Right lobe of liver (tissue), 6 donors: ENCODE measurements around the gene EIF6. TPM values are rescaled to one million over a fixed set of nuclear protein-coding genes. Genes with fewer than 3 reads are reported as not detected.

Source experiments
- ATAC-seq, 4 donors: fragments of 200-7000 bp; cut with Tn5 transposase; one replicate each; pipeline ENCODE4 v1.9.1; 2020; ENCODE audit warnings: mild to moderate bottlenecking in 4 of 4, moderate library complexity in 4 of 4
- DNase-seq, 3 donors: peaks; one replicate each; pipeline ENCODE4 v3.0.0-alpha.2; 2020
- H3K27ac ChIP-seq, 3 donors: fragments of 200-600 bp; one replicate each; pipeline ENCODE4 v1.8.0; 2022
- H3K27me3 ChIP-seq, 2 donors: fragments of 200-600 bp; one replicate each; pipeline ENCODE4 v1.8.0; 2022
- H3K36me3 ChIP-seq, 4 donors: fragments of 200-600 bp; sonication (generic) in 1 of 4; one replicate each; pipeline versions ENCODE4 v1.5.1 to v1.8.0; 2017 to 2022; ENCODE audit warnings: control low read depth in 1 of 4
- H3K4me1 ChIP-seq, 4 donors: fragments of 200-600 bp; sonication (generic) in 1 of 4; one replicate each; pipeline versions ENCODE4 v1.5.1 to v1.8.0; 2017 to 2022; ENCODE audit warnings: control low read depth in 1 of 4
- H3K4me3 ChIP-seq, 3 donors: fragments of 200-600 bp; one replicate each; pipeline ENCODE4 v1.8.0; 2022
- H3K9me3 ChIP-seq, 4 donors: fragments of 200-600 bp; sonication (generic) in 1 of 4; one replicate each; pipeline versions ENCODE4 v1.5.1 to v1.8.0; 2017 to 2022; ENCODE audit warnings: control low read depth in 1 of 4
- POLR2A ChIP-seq: fragments of 450-650 bp; IDR thresholded peaks from one replicate; pipeline ENCODE4 v1.6.1; 2017; ENCODE audit warnings: antibody characterized with exemption, mild to moderate bottlenecking
- WGBS: methylation state at CpG from one replicate; pipeline ENCODE4 v1.1.6; 2018; ENCODE audit warnings: low coverage, low lambda C conversion rate; ENCODE audit not compliant: insufficient coverage; ENCODE audit errors: missing lambda C conversion rate; 5-methylcytosine and 5-hydroxymethylcytosine counted together
- intact Hi-C, 2 donors: fragments of 100-400 bp; cut with DNase I; formaldehyde crosslinking; loops; one replicate each; pipeline versions ENCODE4 v1.11.2 to v1.14.1; 2022
- total RNA-seq, 6 experiments: library from RNA; depleted of rRNA in 2 of 6; stranded (reverse); fragments of >200 nt in 2 of 6; fragmentation: NEBNext Ultra II Directional in 3 of 6; extraction: Animal tissue kit (Norgen Biotek cat#: 25700) in 3 of 6; gene quantifications; one replicate each; pipeline versions ENCODE4 v1.1.0 to v1.2.4, GENCODE V29; 2016 to 2023
- TF ChIP-seq, protein P1 (sequence below), 4 donors: fragments of 200-600 bp in 3 of 4; fragments of 450-650 bp in 1 of 4; IDR thresholded peaks; one replicate each; pipeline versions ENCODE4 v1.5.1 to v1.8.0; 2016 to 2022; ENCODE audit warnings: antibody characterized with exemption in 4 of 4, mild to moderate bottlenecking in 2 of 4
- donor health status: DM: no; HTN: yes; CAD: no.
- donor health status: DM: no; HTN: no; CAD: no.
- donor health status: DM: no; HTN: no; CAD: no.
- donor health status: DM: no; HTN: yes; CAD: no.
- donor health status: DM: no; HTN: yes; CAD: no.

The EIF6 gene
- total RNA-seq, 6 experiments from 2014 or later = 73.6 to 131 (median 83.3) TPM

DNA sequence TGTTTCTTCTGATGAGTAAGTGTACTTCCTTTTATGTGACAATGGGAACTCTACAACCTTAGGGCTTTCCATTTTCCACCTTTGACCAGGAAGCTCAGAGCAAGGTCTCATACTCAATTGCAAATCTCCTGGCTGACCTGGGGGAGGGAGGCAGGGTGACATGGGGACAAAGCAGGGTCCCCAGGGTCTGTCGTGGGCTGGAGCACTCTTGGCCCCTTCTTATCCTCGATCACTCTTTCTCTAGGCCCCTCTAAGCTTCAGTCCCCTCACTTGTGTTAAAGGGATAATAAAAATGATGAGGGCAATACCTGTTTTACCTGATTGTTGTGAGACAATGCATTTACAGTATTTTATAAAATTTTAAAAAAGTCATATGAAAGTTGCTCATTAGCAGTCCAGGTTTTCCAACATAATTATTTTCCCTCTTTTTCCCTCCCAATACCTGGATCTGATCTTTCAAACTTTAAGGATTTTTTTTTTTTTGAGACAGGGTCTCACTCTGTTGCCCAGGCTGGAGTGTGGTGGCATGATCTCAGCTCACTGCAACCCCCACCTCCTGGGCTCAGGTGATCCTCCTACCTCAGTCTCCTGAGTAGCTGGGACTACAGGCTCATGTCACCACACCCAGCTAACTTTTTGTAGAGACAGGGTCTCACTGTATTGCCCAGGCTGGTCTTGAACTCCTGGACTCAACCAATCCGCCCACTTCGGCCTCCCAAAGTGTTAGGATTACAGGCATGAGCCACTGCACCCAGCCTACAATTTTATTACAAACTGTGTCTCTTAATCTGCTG, 16.1 kb upstream of the EIF6 start:
- Histone ChIP-seq H3K9me3 (no peaks in the 10 kb centered on the region), H3K4me3 (no peak overlapping the region), H3K36me3 (no peaks in the 10 kb centered on the region), H3K27ac (no peak overlapping the region), H3K27me3 (no peaks in the 10 kb centered on the region), H3K4me1 (peaks cover 0 to 6% (median 2%) of the 10 kb centered on the region in 4 donors)
- intact Hi-C loops = loop anchor here (5.0 kb wide), 2 partner anchors 147 to 152 kb away; no protein-coding TSS in a partner anchor
- no peak for TF ChIP-seq POLR2A
- TF ChIP-seq, protein P1, sequence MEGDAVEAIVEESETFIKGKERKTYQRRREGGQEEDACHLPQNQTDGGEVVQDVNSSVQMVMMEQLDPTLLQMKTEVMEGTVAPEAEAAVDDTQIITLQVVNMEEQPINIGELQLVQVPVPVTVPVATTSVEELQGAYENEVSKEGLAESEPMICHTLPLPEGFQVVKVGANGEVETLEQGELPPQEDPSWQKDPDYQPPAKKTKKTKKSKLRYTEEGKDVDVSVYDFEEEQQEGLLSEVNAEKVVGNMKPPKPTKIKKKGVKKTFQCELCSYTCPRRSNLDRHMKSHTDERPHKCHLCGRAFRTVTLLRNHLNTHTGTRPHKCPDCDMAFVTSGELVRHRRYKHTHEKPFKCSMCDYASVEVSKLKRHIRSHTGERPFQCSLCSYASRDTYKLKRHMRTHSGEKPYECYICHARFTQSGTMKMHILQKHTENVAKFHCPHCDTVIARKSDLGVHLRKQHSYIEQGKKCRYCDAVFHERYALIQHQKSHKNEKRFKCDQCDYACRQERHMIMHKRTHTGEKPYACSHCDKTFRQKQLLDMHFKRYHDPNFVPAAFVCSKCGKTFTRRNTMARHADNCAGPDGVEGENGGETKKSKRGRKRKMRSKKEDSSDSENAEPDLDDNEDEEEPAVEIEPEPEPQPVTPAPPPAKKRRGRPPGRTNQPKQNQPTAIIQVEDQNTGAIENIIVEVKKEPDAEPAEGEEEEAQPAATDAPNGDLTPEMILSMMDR (IDR thresholded peaks at IDR 0.05) = no peak
- WGBS = 76% methylated on average over 4 of the region's 4 CpGs
- DNase-seq = no peak
- no peak for ATAC-seq

DNA sequence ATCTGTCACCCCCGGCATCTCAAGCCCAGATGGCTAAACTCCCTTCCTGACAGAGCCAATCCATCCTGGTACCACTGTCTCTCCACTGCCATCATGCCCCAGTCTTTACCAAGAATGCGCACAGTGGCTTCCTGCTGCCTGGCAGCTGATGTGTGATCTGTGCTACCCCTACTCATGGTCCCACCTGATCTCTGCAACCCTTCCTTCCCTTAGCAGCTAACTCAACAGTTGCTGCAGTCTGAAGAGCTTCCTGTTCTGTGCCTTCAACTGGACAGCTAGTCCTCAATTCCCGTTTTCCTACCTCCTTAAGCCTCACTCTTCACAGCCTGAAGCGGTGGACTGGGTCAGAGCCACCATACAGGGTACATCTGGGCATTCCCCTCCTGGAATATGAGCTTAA, 15.2 kb upstream of the EIF6 start:
- no peaks in the 10 kb centered on the region for H3K36me3 ChIP-seq
- DNase-seq = no peak
- no peak overlapping the region for H3K27ac ChIP-seq
- intact Hi-C loops = loop anchor here (5.0 kb wide), 3 partner anchors 143 to 153 kb away; no protein-coding TSS in a partner anchor
- no peaks in the 10 kb centered on the region for H3K27me3 ChIP-seq
- H3K4me3 ChIP-seq = no peak overlapping the region
- H3K4me1 ChIP-seq = peaks cover 0 to 6% (median 2%) of the 10 kb centered on the region in 4 donors
- H3K9me3 ChIP-seq = no peaks in the 10 kb centered on the region
- no peak for ATAC-seq
- TF ChIP-seq, protein P1 (IDR thresholded peaks at IDR 0.05) = no peak
- TF ChIP-seq POLR2A = no peak
- WGBS = 62% methylated on average over 4 of the region's 4 CpGs

DNA sequence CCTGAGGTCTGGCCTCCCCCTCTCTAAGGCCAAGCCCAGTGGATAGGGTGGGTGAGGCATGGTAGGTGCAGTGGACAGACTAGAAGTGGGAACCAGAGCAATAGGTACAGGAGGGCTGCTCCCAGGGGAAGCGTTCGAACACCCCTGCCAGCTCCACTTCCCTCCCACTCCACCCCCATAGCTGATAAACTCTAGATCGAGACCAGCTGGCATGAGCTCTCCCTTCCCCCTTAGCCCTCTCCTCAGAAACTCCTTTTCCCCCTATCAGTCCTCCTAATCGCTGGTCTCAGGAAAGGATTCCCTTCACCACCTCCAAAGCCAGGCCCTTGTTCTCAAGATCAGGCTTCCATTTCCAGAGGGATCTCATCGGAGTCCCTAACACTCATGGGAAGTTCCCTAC, 13.7 kb upstream of the EIF6 start:
- no peak for TF ChIP-seq POLR2A
- Histone ChIP-seq H3K27me3 (no peaks in the 10 kb centered on the region), H3K9me3 (no peaks in the 10 kb centered on the region), H3K4me1 (peaks cover 0 to 6% (median 0%) of the 10 kb centered on the region in 4 donors), H3K4me3 (no peak overlapping the region), H3K36me3 (no peaks in the 10 kb centered on the region), H3K27ac (no peak overlapping the region)
- intact Hi-C loops = loop anchor here in 1 of 2 donors (5.0 kb wide), 1 partner anchor 144 kb away; no protein-coding TSS in a partner anchor
- WGBS = 20% methylated on average over 1 of the region's 5 CpGs
- no peak for DNase-seq
- no peak for ATAC-seq

DNA sequence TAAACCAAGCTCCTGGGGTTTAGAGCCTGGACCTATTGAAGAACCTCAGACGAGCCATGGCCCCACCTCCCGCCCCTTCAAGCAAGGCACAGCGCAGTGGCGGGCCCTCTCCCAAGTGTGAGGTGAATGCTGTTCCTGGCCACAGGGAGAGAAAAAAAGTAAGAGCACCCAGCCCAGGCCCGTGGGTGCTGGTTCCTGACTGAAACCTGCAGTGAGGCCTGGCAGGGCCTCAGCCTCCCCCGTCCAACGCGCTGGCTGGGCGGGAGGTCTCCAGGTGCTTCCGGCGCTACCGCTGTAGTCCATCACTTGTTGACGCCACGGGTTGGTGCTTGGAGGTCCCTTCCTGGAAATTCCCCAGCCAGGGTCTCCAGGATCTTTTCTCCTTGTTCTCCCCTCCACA, 13.2 kb upstream of the EIF6 start:
- H3K9me3 ChIP-seq = no peaks in the 10 kb centered on the region
- H3K36me3 ChIP-seq = no peaks in the 10 kb centered on the region
- TF ChIP-seq, protein P1 (IDR thresholded peaks at IDR 0.05) = no peak
- TF ChIP-seq POLR2A = no peak
- DNase-seq (no peak), ATAC-seq (no peak)
- no peaks in the 10 kb centered on the region for H3K27me3 ChIP-seq
- H3K27ac ChIP-seq = no peak overlapping the region
- no peak overlapping the region for H3K4me3 ChIP-seq
- intact Hi-C loops = loop anchor here in 1 of 2 donors (5.0 kb wide), 1 partner anchor 145 kb away; no protein-coding TSS in a partner anchor
- WGBS = no CpG with 5 or more reads among the region's 14 CpGs
- peaks cover 0 to 6% (median 0%) of the 10 kb centered on the region in 4 donors for H3K4me1 ChIP-seq

DNA sequence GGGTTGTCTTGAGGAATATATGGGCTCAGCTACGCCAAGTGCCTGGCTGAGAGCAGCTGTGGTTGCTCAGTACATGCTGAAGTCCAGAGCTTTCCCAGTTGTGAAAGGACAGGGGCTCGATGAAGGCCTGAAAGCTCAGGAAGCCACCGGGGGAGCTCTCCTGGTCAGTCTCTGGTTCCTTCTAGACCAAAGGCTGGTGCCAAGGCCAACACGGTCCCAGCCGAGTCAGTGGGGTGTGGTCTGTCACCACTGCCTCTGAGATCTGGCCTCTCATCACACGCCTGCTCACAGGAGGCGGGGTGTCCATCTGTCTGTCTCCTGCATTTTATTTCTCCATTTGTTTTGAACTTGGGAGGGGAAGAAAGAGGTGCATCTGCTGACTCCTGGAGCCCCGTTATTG, 12.6 kb upstream of the EIF6 start:
- intact Hi-C loops = loop anchor here in 1 of 2 donors (5.0 kb wide), 1 partner anchor 145 kb away; no protein-coding TSS in a partner anchor
- TF ChIP-seq POLR2A = no peak
- TF ChIP-seq, protein P1 (IDR thresholded peaks at IDR 0.05) = no peak
- DNase-seq (no peak), ATAC-seq (peak in 1 of 4 donors; percentile 15)
- H3K36me3 ChIP-seq = no peaks in the 10 kb centered on the region
- H3K9me3 ChIP-seq = no peaks in the 10 kb centered on the region
- H3K27me3 ChIP-seq = no peaks in the 10 kb centered on the region
- no peak overlapping the region for H3K27ac ChIP-seq
- no peak overlapping the region for H3K4me3 ChIP-seq
- peaks cover 0 to 6% (median 0%) of the 10 kb centered on the region in 4 donors for H3K4me1 ChIP-seq
- WGBS = 43% methylated on average over 2 of the region's 8 CpGs
